Upper lobe of left lung (tissue), 4 donors: ENCODE results near the gene SAMMSON.

ENCODE experiments used
- CTCF ChIP-seq, 6 experiments: fragments of 450-650 bp in 4 of 6; fragments of 200-600 bp in 2 of 6; sonication (generic) in 2 of 6; IDR thresholded peaks; one replicate each; pipeline ENCODE4 v1.5.1; 2016 to 2019; ENCODE audit warnings: antibody characterized with exemption in 6 of 6
- EP300 ChIP-seq, 4 donors: sonication (generic); formaldehyde crosslinking; IDR thresholded peaks; one replicate each; pipeline ENCODE4 v1.5.1; 2017; ENCODE audit warnings: antibody characterized with exemption in 4 of 4, control low read depth in 2 of 4
- POLR2A ChIP-seq, 4 donors: fragments of 450-650 bp; IDR thresholded peaks; one replicate each; pipeline ENCODE4 v1.5.1; 2016 to 2017; ENCODE audit warnings: antibody characterized with exemption in 4 of 4, mild to moderate bottlenecking in 2 of 4
- POLR2AphosphoS5 ChIP-seq, 2 donors: sonication (generic); formaldehyde crosslinking; IDR thresholded peaks; one replicate each; pipeline ENCODE4 v1.5.1; 2017; ENCODE audit warnings: antibody characterized with exemption in 2 of 2

- TF ChIP-seq CTCF (IDR thresholded peaks at IDR 0.05) = no peak
- TF ChIP-seq EP300 (IDR thresholded peaks at IDR 0.05) = no peak
- TF ChIP-seq POLR2A (IDR thresholded peaks at IDR 0.05) = no peak
- no peak for TF ChIP-seq POLR2AphosphoS5 (IDR thresholded peaks at IDR 0.05)
Observed at GRCh38 chr3:69999140-70000027, at the start of gene SAMMSON.
